GM18873 (cell line): ENCODE measurements around the gene MPG.

Experiments used
- ATAC-seq: cut with Tn5 transposase; IDR thresholded peaks from one replicate; pipeline ENCODE4 v1.9.1; 2021; ENCODE audit warnings: mild to moderate bottlenecking, moderate library complexity, moderate number of reproducible peaks; ENCODE audit not compliant: unreplicated experiment, low FRiP score

The MPG gene

GRCh38 chr16:79151-80054, 1.4 kb downstream of the MPG start:
- no peak for ATAC-seq

DNA sequence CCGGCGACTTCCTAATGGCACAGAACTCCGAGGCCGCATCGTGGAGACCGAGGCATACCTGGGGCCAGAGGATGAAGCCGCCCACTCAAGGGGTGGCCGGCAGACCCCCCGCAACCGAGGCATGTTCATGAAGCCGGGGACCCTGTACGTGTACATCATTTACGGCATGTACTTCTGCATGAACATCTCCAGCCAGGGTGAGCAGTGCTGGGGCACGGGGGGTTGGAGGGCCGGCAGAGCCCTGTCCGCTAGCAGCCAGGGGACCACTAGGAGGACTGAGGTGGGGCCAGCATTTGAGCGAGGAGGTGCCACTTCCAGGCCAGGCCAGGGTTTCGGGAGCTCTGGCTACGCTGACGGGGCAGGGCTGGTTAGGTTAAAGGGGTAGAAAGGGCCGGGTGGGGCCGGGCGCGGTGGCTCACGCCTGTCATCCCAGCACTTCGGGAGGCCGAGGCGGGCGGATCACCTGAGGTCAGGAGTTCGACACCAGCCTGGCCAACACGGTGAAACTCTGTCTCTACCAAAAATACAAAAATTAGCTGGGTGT, 5.1 kb downstream of the MPG start:
- ATAC-seq: no peak

- ATAC-seq: no peak
Observed at GRCh38 chr16:83781-84615, 6.0 kb downstream of the MPG start.

DNA sequence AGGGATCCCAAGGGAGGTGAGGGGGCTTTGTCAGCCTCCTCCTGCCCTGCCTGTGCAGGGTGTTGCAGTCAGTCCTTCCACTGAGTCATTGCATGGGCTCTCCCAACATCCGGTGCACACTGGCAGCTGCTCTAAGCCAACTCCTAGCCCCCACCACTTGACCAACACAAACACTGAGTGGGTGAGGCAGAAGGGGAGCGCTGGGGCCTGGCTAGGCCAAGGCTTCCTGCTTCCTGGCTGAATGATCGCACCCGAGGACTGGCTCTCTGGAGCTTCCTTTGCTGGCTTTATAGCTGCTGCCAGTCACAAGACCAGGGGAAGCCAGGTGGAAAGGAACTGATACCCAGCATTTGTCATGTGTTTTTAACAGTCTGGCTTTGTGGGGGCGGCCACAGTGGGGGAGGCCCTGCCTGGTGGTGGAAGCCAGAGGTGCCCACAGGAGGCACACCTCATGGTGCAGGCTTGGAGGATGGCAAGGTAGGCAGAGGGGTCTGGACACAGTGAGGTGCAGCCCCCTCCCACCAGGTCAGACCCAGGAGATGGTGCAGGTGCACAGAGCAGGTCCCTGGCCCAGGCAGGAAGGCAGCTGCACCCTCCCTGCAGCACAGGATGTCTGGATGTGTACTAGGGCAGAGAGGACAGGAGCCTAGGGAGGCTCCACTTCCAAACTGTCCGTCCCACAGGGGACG, 6.8 kb downstream of the MPG start:
- no peak for ATAC-seq

GRCh38 chr16:85407-85782, 7.4 kb downstream of the MPG start:
- no peak for ATAC-seq

DNA sequence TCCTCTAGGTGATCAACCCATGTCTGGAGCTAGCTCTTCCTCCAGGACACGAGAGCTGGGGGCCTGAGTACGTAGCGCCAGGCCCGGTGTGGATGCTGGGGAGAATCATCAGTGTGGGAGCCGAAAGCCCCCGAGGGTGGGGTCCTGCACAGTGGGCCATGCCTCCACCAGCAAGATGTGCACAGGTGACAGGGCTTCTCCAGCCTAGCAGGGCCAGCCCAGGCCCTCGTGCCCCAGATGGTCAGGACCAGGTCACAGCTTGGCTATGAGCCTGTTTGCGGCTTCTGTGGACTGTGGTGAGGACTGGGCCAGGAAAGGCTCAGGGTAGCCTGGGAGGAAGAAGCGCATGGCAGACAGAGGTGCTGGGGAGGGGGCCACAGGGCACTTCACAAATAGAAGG, 7.8 kb downstream of the MPG start:
- ATAC-seq: no peak

DNA sequence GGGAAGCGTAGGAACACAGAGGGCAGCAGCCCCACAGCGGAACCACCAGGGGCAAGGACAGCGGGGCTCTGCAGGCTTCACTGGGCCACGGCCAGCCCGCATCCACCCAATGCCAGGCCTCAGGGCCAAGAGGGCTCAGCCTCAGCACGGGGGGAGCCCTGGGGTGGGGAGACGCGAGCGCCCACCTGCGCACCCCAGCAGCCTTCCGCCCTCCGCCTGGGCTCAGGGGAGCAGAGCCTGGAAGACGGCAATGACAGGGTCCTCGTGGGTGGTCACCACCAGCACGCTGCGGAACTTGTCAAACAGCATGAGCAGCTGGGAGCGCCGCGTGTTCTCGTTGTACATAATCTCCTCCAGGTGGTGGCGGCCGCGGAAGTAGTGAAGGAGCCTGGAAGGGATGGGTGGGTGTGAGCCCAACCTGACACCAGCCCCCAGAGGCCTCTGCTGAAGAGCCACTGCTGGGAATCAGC, 8.5 kb downstream of the MPG start:
- ATAC-seq: no peak

- ATAC-seq: no peak
Observed at GRCh38 chr16:88613-89012, 10.6 kb downstream of the MPG start.

DNA sequence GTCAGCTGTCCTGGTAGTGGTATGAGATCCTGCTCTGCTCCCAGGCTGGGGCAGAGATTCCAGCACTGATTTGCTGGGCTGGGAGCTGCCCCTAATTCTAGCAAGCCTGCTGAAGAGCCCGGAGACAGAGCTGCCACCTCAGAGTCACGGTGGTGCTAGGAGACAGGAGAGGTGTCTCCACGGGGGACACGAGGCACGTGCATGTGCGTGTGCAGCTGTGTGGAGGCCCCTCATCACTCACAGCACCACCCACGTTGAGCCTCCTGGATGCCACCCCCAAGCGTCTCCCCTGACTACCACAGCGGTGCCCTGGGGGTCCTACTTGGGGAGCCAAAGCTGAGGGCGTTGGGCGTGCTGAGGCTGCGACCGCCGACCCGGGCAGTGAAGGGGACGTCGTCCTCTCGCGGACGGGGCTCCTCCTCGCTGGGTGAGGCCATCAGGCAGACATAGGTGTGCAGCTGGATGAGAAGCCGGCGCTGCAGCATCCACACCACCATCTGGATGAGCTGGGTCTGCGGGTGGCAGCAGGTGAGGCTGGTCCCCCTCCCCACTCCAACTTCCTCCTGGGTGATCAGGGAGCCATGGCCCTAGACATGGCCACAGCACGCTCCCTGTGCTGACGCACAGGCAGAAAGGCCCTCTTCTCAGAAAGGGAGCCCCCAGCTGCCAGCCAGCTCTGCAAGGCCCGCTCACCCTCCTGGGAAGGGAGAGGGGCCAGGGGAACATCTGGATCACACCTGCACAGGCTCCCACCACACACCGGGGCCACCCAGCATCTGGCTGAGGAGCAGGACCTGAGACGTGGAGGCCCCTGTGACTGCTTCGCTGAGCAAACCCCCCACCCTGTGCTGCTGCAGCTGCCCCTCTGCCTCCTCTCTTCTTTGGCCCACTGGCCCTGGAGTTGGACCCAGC, 11.6 kb downstream of the MPG start:
- no peak for ATAC-seq

DNA sequence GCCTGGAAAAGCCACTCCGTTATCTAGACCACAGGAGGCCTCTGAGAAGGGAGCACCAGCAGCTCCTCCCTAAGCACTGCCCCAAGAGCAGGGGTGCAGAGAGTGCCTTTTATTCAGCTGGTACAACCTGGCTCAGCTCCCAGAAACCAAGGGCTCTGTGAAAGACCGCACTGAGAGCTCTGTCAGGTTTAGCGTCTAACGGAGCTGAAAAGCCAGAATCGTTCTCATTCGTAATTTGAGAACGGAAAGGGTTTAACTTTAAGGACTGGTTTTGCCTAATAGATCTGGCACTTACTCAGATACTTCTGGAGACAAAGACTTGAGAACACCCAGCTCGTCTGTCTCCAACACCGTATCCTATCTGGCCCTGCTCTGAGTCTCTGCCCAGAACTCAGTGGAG, 13.5 kb downstream of the MPG start:
- no peak for ATAC-seq

DNA sequence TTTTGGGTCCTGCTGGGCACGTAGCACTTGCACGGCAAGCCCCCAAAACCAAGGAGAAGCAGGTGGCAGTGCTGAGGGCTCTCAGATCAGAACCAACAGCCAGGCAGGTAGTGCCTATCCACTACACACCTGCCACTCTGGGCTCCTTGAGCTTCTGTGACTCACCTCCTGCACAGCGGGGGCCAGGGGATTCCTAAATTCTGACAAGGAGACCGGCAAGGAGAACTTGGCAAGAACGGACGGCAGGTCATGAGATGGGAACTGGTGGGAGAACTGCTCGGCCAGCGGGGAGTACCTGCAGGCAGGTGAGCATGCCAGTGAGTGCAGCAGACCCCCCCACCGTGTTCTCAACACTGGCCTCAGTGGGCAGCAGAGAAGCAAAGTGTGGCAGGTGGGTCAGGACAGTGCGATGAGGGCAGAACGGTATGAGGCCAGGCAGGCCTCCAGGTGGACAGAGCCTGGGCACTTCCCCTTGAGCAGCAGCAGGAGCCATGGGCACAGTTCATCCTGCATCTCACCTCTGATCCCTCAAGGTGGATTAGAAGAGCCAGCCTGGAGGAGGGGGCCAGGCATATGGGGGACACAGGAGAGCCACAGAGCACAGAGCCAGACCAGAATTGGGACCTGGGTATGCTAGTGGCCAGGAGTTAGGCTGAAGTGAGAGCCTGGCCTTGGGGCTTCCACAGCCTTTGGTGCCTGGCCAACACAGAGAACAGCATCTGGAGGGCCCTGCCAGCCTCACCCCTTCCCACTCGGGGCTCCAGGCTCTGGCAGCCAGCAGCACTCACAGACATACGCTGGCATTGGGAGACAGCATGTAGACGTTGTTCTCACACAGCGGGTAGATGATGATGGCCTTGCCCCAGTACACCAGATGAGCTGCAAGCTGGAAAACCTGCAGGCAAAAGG, 14.7 kb downstream of the MPG start:
- no peak for ATAC-seq

GRCh38 chr16:94918-95265, 16.9 kb downstream of the MPG start:
- no peak for ATAC-seq

- ATAC-seq: no peak
Observed at GRCh38 chr16:96935-97381, 18.9 kb downstream of the MPG start.

DNA sequence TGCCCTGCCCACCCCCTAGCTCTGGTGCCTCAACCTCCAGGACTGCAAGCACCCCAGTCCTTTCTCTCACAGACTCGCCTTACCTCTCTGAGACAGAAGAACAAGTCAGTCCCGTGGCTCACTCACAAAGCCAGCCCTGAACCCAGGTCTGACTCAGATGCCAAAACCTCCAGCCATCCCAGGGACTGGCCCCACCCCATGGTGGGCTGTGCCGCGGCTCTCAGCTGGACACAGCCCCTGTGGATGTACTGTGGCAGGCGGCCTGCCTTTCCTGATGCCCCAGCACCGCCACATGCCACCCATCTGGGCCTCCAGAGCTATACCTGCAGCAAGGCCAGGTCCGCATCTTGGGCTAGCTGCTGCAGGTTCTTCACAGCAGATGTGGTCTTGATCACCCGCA, 19.8 kb downstream of the MPG start:
- ATAC-seq: no peak

- no peak for ATAC-seq
Observed at GRCh38 chr16:100989-101388, 23.0 kb downstream of the MPG start.

- no peak for ATAC-seq
Observed at GRCh38 chr16:101586-101985, 23.6 kb downstream of the MPG start.

DNA sequence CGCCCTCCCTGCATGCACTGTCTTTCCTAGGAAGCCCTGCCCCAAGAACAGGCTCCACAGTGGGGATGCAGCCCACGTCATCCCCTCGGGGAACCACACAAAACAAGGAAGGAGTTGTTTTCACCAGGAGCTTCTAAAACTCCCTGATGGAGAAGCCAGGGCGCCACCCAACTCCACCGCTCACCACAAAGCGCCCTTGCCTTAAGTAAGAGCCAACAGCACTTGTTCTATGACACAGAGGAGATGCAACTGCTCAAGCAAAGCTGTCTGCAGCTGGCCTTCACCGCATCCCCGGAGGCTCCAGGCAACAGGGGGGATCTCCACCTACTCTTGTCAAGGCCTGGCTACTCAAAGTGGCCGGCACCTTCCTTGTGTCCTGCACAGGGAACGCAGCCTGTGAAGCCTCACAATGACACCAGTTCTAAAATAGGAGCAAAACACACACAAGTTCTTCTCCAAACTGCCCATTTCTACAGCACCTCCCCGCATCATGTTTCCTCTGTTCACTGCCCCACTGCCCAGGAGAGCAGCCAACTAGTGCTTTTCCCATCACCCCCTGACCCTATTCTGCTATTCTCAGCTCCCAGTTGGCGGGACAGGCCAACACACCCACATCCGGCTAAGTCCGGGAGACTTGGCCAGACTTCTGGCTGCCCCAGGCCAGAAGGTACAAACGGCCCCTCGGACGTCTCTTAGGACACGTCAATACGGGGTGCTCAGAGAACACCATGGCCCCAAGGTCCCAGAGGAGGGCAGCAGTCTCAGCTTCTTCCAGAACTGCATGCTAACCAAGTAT, 24.2 kb downstream of the MPG start:
- no peak for ATAC-seq

- ATAC-seq: no peak
Observed at GRCh38 chr16:104355-104754, 26.3 kb downstream of the MPG start.
